IMR-90 (cell line): Measurements from ENCODE around the gene RBM39. TPM values are rescaled to one million over a fixed set of nuclear protein-coding genes. Genes with fewer than 3 reads are reported as not detected.

Source experiments
- ATAC-seq: fragments of 200-7000 bp; cut with Tn5 transposase; 2 replicates; pipeline ENCODE4 v1.9.1; 2020; ENCODE audit warnings: low read depth, mild to moderate bottlenecking, moderate library complexity
- Bru-seq: library from RNA; stranded (reverse); fragments of 400-500 nt; gene quantifications from one replicate; lab custom pipeline; 2021; lab: Mats Ljungman, UMichigan
- BruChase-seq, 2 experiments: library from RNA; stranded (reverse); fragments of 400-500 nt; gene quantifications; one replicate each; lab custom pipeline; 2021; lab: Mats Ljungman, UMichigan
- BruUV-seq: library from RNA; stranded (reverse); fragments of 400-500 nt; replicated peaks from 2 replicates; lab custom pipeline; 2021; lab: Mats Ljungman, UMichigan
- CTCF ChIA-PET: fragments of 300-600 bp; formaldehyde crosslinking; extraction: SDS; loops from one replicate; lab custom pipeline; 2021; ENCODE audit warnings: antibody characterized with exemption; lab: Yijun Ruan, JAX
- POLR2A ChIA-PET: fragments of 300-600 bp; sonication (Branson Sonifier 250); formaldehyde crosslinking; loops from one replicate; lab custom pipeline; 2022; ENCODE audit warnings: antibody characterized with exemption; ENCODE audit not compliant: unreplicated experiment; lab: Charles Lee
- DNase-seq: peaks from one replicate; pipeline ENCODE4 v3.0.0; 2013
- H2AFZ ChIP-seq: replicated peaks from 2 replicates; pipeline ENCODE3; 2013; ENCODE audit warnings: low read length, mild to moderate bottlenecking; ENCODE audit not compliant: poor library complexity
- H2AK5ac ChIP-seq: 2 replicates; pipeline ENCODE4 v1.6.1; 2013; ENCODE audit warnings: low read depth, low read length, inconsistent platforms
- H2AK9ac ChIP-seq: replicated peaks from 2 replicates; pipeline ENCODE3; 2013; ENCODE audit warnings: mild to moderate bottlenecking, low read depth, low read length, moderate library complexity; ENCODE audit not compliant: poor library complexity
- H2BK120ac ChIP-seq: 2 replicates; pipeline ENCODE4 v1.6.1; 2013; ENCODE audit warnings: low read depth, low read length, inconsistent platforms
- H2BK15ac ChIP-seq: 3 replicates; pipeline ENCODE4 v1.6.1; 2013; ENCODE audit warnings: low read depth, low read length, inconsistent platforms
- H2BK20ac ChIP-seq: 2 replicates; pipeline ENCODE4 v1.6.1; 2013; ENCODE audit warnings: low read depth, mild to moderate bottlenecking, inconsistent platforms, low read length, moderate library complexity
- H2BK5ac ChIP-seq: 2 replicates; pipeline ENCODE4 v1.6.1; 2013; ENCODE audit warnings: mild to moderate bottlenecking, low read depth, low read length, inconsistent platforms; ENCODE audit not compliant: poor library complexity, severe bottlenecking
- H3K14ac ChIP-seq: replicated peaks from 2 replicates; pipeline ENCODE4 v1.6.1; 2013; ENCODE audit warnings: low read depth, low read length, inconsistent platforms
- H3K18ac ChIP-seq: 2 replicates; pipeline ENCODE4 v1.6.1; 2013; ENCODE audit warnings: low read depth, low read length, control low read depth
- H3K23ac ChIP-seq: 2 replicates; pipeline ENCODE4 v1.6.1; 2013; ENCODE audit warnings: low read depth, low read length, inconsistent platforms
- H3K27ac ChIP-seq: 2 replicates; pipeline ENCODE4 v1.5.1; 2013; ENCODE audit warnings: mild to moderate bottlenecking, control low read depth, low read length; ENCODE audit not compliant: insufficient read depth
- H3K27me3 ChIP-seq: 2 replicates; pipeline ENCODE4 v1.6.1; 2013; ENCODE audit warnings: low read length; ENCODE audit not compliant: control insufficient read depth, insufficient read depth
- H3K36me3 ChIP-seq: 2 replicates; pipeline ENCODE4 v1.6.1; 2013; ENCODE audit warnings: low read length, mixed read lengths; ENCODE audit not compliant: control insufficient read depth, insufficient read depth
- H3K4ac ChIP-seq: 2 replicates; pipeline ENCODE4 v1.6.1; 2013; ENCODE audit warnings: low read depth, low read length, inconsistent platforms
- H3K4me1 ChIP-seq: 2 replicates; pipeline ENCODE4 v1.6.1; 2013; ENCODE audit warnings: low read length, mixed read lengths; ENCODE audit not compliant: control insufficient read depth, insufficient read depth
- H3K4me2 ChIP-seq: 2 replicates; pipeline ENCODE4 v1.6.1; 2013; ENCODE audit warnings: low read depth, mild to moderate bottlenecking, control low read depth, low read length, moderate library complexity
- H3K4me3 ChIP-seq: 2 replicates; pipeline ENCODE4 v1.5.1; 2013; ENCODE audit warnings: low read depth, mild to moderate bottlenecking, control low read depth, low read length, moderate library complexity; ENCODE audit not compliant: insufficient read depth
- H3K56ac ChIP-seq: 2 replicates; pipeline ENCODE4 v1.6.1; 2013; ENCODE audit warnings: low read length, inconsistent platforms; ENCODE audit not compliant: insufficient read depth; ENCODE audit errors: extremely low read depth
- H3K79me1 ChIP-seq, 2 experiments: 2 replicates each; pipeline ENCODE4 v1.6.1; 2013; ENCODE audit warnings: low read length in 2 of 2, inconsistent platforms in 1 of 2, low read depth in 1 of 2
- H3K9ac ChIP-seq: 2 replicates; pipeline ENCODE4 v1.6.1; 2013; ENCODE audit warnings: low read depth, low read length, control low read depth
- H3K9me1 ChIP-seq: 2 replicates; pipeline ENCODE4 v1.6.1; 2013; ENCODE audit warnings: low read length, inconsistent platforms; ENCODE audit not compliant: insufficient read depth
- H3K9me3 ChIP-seq: 2 replicates; pipeline ENCODE4 v1.6.1; 2013; ENCODE audit warnings: low read length; ENCODE audit not compliant: control insufficient read depth, insufficient read depth
- H4K20me1 ChIP-seq: 2 replicates; pipeline ENCODE4 v1.6.1; 2013; ENCODE audit warnings: low read length, inconsistent platforms; ENCODE audit not compliant: insufficient read depth
- H4K5ac ChIP-seq: 2 replicates; pipeline ENCODE4 v1.6.1; 2013; ENCODE audit warnings: mild to moderate bottlenecking, low read depth, low read length, control low read depth
- H4K8ac ChIP-seq, 2 experiments: 2 replicates each; pipeline ENCODE4 v1.6.1; 2013; ENCODE audit warnings: low read depth in 2 of 2, low read length in 2 of 2, control low read depth in 1 of 2, inconsistent platforms in 1 of 2
- H4K91ac ChIP-seq: 2 replicates; pipeline ENCODE4 v1.6.1; 2013; ENCODE audit warnings: low read depth, low read length, inconsistent platforms; ENCODE audit not compliant: insufficient read depth
- CTCF ChIP-seq: conservative IDR thresholded peaks from 2 replicates; pipeline ENCODE4 v1.5.1; 2012; ENCODE audit warnings: mild to moderate bottlenecking, low read depth, low read length, improper control_type of control experiment
- ELK1 ChIP-seq: fragments of 150-350 bp; IDR thresholded peaks from 2 replicates; pipeline ENCODE4 v1.6.1; 2016; ENCODE audit warnings: low read depth, mild to moderate bottlenecking, low read length, moderate library complexity, borderline replicate concordance
- MAFK ChIP-seq: IDR thresholded peaks from 2 replicates; pipeline ENCODE4 v1.6.1; 2012; ENCODE audit warnings: low read depth, low read length, improper control_type of control experiment
- MAZ ChIP-seq: IDR thresholded peaks from 2 replicates; pipeline ENCODE4 v1.6.1; 2012; ENCODE audit warnings: low read depth, mild to moderate bottlenecking, low read length, improper control_type of control experiment, moderate library complexity, borderline replicate concordance
- MXI1 ChIP-seq: IDR thresholded peaks from 2 replicates; pipeline ENCODE4 v1.6.1; 2012; ENCODE audit warnings: low read depth, mild to moderate bottlenecking, low read length, moderate library complexity, borderline replicate concordance
- NFE2L2 ChIP-seq: fragments of 150-350 bp; IDR thresholded peaks from 2 replicates; pipeline ENCODE4 v1.6.1; 2016; ENCODE audit warnings: low read depth, mild to moderate bottlenecking, low read length
- POLR2A ChIP-seq: IDR thresholded peaks from 2 replicates; pipeline ENCODE4 v1.6.1; 2012; ENCODE audit warnings: mild to moderate bottlenecking, low read depth, low read length
- SMC3 ChIP-seq: fragments of 150-350 bp; IDR thresholded peaks from 2 replicates; pipeline ENCODE4 v1.6.1; 2016; ENCODE audit warnings: low read depth, mild to moderate bottlenecking, antibody characterized with exemption, low read length, moderate library complexity
- USF2 ChIP-seq: fragments of 150-350 bp; IDR thresholded peaks from 2 replicates; pipeline ENCODE4 v1.6.1; 2017; ENCODE audit warnings: mild to moderate bottlenecking, antibody characterized with exemption, low read length, low read depth
- WGBS, 2 experiments: methylation state at CpG; one replicate each; pipeline versions ENCODE4 v1.1.5 to v1.1.7; 2013; ENCODE audit warnings: missing lambda C conversion rate in 2 of 2; ENCODE audit not compliant: insufficient read length in 1 of 2; ENCODE audit errors: extremely low coverage in 2 of 2; 5-methylcytosine and 5-hydroxymethylcytosine counted together
- dilution Hi-C: fragments of 300-500 bp; cut with HindIII; formaldehyde crosslinking; loops from one replicate; pipeline ENCODE4 v1.14.3; 2018; ENCODE audit warnings: low sequenced_read_pairs; ENCODE audit not compliant: unreplicated experiment
- in situ Hi-C: fragments of 300-500 bp; cut with MboI; formaldehyde crosslinking; loops from 3 replicates; pipeline ENCODE4 v1.14.3; 2019; ENCODE audit warnings: low sequenced_read_pairs, inconsistent platforms, mixed read lengths
- intact Hi-C: fragments of 100-400 bp; cut with micrococcal nuclease; formaldehyde crosslinking; loops from 2 replicates; pipeline ENCODE4 v1.10.0; 2022
- long read RNA-seq: library from polyadenylated mRNA; unstranded; transcript quantifications from one replicate; pipeline ENCODE4 v2.0.0, GENCODE V29; 2021; ENCODE audit not compliant: unreplicated experiment
- polyA plus RNA-seq, 3 experiments: library from polyadenylated mRNA; depleted of rRNA; stranded (reverse); fragments of >200 nt; gene quantifications; 2 replicates each; pipeline ENCODE4 v1.2.3, GENCODE V29; 2012; ENCODE audit warnings: low replicate concordance in 1 of 3
- total RNA-seq: library from RNA; depleted of rRNA; stranded (reverse); fragments of >200 nt; gene quantifications from 2 replicates; pipeline ENCODE4 v1.2.3, GENCODE V29; 2012; rRNA removed

Gene RBM39
- total RNA-seq, result 166 and 280 TPM in 2 replicates
- polyA plus RNA-seq (2012; rRNA removed), result 74.3 and 106 TPM in 2 replicates
- 15.4 and 18.4 TPM in 2 replicates for polyA plus RNA-seq (2012; cell fraction: cytosol; rRNA removed)
- polyA plus RNA-seq (2012; cell fraction: nucleus; rRNA removed; ENCODE audit: low replicate concordance), result 124 and 726 TPM in 2 replicates
- Bru-seq, nascent RNA, result percentile 99 among the genes with signal in this experiment
- percentile 99 among the genes with signal in this experiment for BruChase-seq, experiment 1, labeled RNA remaining after a 6-hour chase
- percentile 99 among the genes with signal in this experiment for BruChase-seq, experiment 2, labeled RNA remaining after a 2-hour chase
- long read RNA-seq, full-length matches to known transcripts, result 121 of 196 reads
- long read RNA-seq, partial matches to known transcripts, result 33 of 196 reads
- long read RNA-seq, other reads (novel, unspliced or antisense), result 42 of 196 reads

GRCh38 chr20:35741892-35742740 lies at the start of gene RBM39:
Gene RBM39, minus strand, starts transcription at chr20:35742260. Its CDS starts 1,386 bp downstream, at chr20:35740874.
- Histone ChIP-seq H3K36me3 (peaks cover 24% of the 10 kb centered on the region), H3K27me3 (no peaks in the 10 kb centered on the region), H3K4me2 (peak within 1 kb of the TSS; percentile 90), H4K8ac (peak within 1 kb of the TSS; percentile 84 to 96), H3K4me3 (peak within 1 kb of the TSS; percentile 74), H3K79me1 (peaks cover 0 to 19% of the 10 kb centered on the region in 2 experiments; a peak in 2 of 4 replicates), H4K20me1 (peaks cover 43% of the 10 kb centered on the region), H3K9me1 (peaks cover 9% of the 10 kb centered on the region), H3K56ac (peak within 1 kb of the TSS; percentile 98), H4K91ac (peak within 1 kb of the TSS; percentile 99), H3K27ac (peak within 1 kb of the TSS; percentile 96), H2BK120ac (peak within 1 kb of the TSS; percentile 79), H3K4me1 (peaks cover 7% of the 10 kb centered on the region), H2BK5ac (peak within 1 kb of the TSS; percentile 94), H3K9me3 (no peaks in the 10 kb centered on the region), H3K14ac (peak within 1 kb of the TSS; percentile 99), H2AK9ac (peak within 1 kb of the TSS; percentile 100), H4K5ac (peak within 1 kb of the TSS; percentile 89), H2BK20ac (peak within 1 kb of the TSS; percentile 18; the same call in 1 of the 2 replicates), H3K18ac (peak within 1 kb of the TSS; percentile 88), H2AK5ac (peak within 1 kb of the TSS; percentile 96), H2BK15ac (peak within 1 kb of the TSS; percentile 30; the same call in 2 of the 3 replicates), H3K4ac (peak within 1 kb of the TSS; percentile 97), H3K9ac (peak within 1 kb of the TSS; percentile 96), H2AFZ (peak within 1 kb of the TSS; percentile 87), H3K23ac (peak within 1 kb of the TSS; percentile 92)
- ATAC-seq (peak; percentile 93), DNase-seq (peak; percentile 100)
- CTCF ChIA-PET, result interaction anchor here (1.1 to 1.6 kb wide), 4 partner anchors 27 to 142 kb away, joined by 3 to 6 read pairs (median 4); no protein-coding TSS in a partner anchor
- dilution Hi-C loops, result no loop called here
- in situ Hi-C loops, result loop anchor here (10.0 kb wide), 1 partner anchor 143 kb away; no protein-coding TSS in a partner anchor
- WGBS, 2 experiments, result 0% methylated on average over 41 of the region's 66 CpGs; no CpG with 5 or more reads in 1 of the 2 experiments
- intact Hi-C loops, result loop anchor here (1.0 to 5.0 kb wide), 5 partner anchors 27 to 210 kb away; partner anchors contain the start of genes CPNE1, RBM12 and SCAND1
- BruUV-seq, result no TSS peak
- POLR2A ChIA-PET, result interaction anchor here (0.5 to 2.3 kb wide), 20 partner anchors 10 to 458 kb away, joined by 3 to 13 read pairs (median 4); partner anchors contain the start of genes EIF6 and SCAND1
- peak; percentile 51; the same call in 1 of the 2 replicates for TF ChIP-seq MXI1
- TF ChIP-seq MAZ, result peak; percentile 92; the same call in 1 of the 2 replicates
- no peak; the same call in 1 of the 2 replicates for TF ChIP-seq SMC3
- peak; percentile 98 for TF ChIP-seq POLR2A
- no peak for TF ChIP-seq ELK1
- TF ChIP-seq MAFK, result no peak
- peak; percentile 49 for TF ChIP-seq CTCF
- peak; percentile 7; the same call in 1 of the 2 replicates for TF ChIP-seq NFE2L2
- peak; percentile 76 for TF ChIP-seq USF2
